ENCODE results near the gene LCN15.
A peak's percentile ranks its signal among the peaks of the same experiment; 100 is the strongest.

The LCN15 gene

DNA sequence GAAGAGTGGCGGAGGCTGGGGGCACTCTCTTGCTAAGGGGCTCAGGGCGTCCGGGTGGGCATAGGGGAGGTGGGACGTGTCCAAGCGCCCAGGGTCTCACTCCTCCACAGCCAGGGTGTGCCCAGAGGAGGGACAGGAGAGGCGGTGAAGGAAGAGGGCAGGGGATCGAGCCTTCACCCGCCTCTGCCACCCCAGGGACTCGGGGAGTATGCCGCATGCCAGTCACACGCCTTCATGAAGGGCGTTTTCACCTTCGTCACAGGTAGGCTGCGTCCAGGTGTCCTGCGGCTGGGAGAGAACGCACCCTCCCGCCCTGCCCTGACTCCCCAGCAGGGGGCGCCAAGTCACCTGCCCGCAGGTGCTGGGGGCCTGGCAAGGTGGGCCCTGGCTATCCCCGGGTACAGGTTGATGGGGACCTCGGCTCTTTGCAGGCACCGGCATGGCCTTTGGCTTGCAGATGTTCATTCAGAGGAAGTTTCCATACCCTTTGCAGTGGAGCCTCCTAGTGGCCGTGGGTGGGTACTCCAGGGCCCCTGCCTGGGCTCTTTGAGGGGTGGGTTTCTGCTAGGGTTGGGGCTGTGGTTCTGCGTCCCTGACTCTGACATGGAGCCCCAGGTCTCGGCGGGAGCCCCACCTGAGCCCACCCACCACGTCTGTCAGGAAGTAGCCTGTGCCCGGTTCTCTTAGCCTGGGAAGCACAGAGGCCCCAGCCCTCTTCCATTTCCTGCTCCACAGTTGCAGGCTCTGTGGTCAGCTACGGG lies 27.4 kb upstream of the LCN15 start:
- peak; percentile 14 for ATAC-seq
- TF ChIP-seq ZFP30 (CRISPR knock-in tag; IDR thresholded peaks at IDR 0.05) (no peak), ARNTL (CRISPR knock-in tag; IDR thresholded peaks at IDR 0.05; ENCODE audit: borderline replicate concordance, low read depth) (no peak), GLIS3 (CRISPR knock-in tag; IDR thresholded peaks at IDR 0.05) (no peak), OSR1 (CRISPR knock-in tag; IDR thresholded peaks at IDR 0.05) (no peak), ESRRG (CRISPR knock-in tag; IDR thresholded peaks at IDR 0.05) (no peak), ZNF70 (CRISPR knock-in tag; IDR thresholded peaks at IDR 0.05) (no peak), TSHZ2 (CRISPR knock-in tag; IDR thresholded peaks at IDR 0.05) (no peak), BACH2 (CRISPR knock-in tag; IDR thresholded peaks at IDR 0.05; ENCODE audit: borderline replicate concordance) (no peak), TCF4 (CRISPR knock-in tag; IDR thresholded peaks at IDR 0.05; ENCODE audit: borderline replicate concordance) (no peak), ZNF565 (CRISPR knock-in tag; conservative IDR thresholded peaks at IDR 0.05; ENCODE audit: low read depth) (no peak), POU6F1 (CRISPR knock-in tag; IDR thresholded peaks at IDR 0.05; ENCODE audit: borderline replicate concordance, low read depth) (no peak), RARB (CRISPR knock-in tag; IDR thresholded peaks at IDR 0.05) (no peak), ISL1 (CRISPR knock-in tag; IDR thresholded peaks at IDR 0.05) (no peak), PPARA (CRISPR knock-in tag; IDR thresholded peaks at IDR 0.05; ENCODE audit: borderline replicate concordance) (no peak), TOX (CRISPR knock-in tag; IDR thresholded peaks at IDR 0.05; ENCODE audit: borderline replicate concordance) (no peak), CSDC2 (CRISPR knock-in tag; IDR thresholded peaks at IDR 0.05) (no peak), ZNF8 (CRISPR knock-in tag; IDR thresholded peaks at IDR 0.05) (no peak)
- TF ChIP-seq, protein P1, sequence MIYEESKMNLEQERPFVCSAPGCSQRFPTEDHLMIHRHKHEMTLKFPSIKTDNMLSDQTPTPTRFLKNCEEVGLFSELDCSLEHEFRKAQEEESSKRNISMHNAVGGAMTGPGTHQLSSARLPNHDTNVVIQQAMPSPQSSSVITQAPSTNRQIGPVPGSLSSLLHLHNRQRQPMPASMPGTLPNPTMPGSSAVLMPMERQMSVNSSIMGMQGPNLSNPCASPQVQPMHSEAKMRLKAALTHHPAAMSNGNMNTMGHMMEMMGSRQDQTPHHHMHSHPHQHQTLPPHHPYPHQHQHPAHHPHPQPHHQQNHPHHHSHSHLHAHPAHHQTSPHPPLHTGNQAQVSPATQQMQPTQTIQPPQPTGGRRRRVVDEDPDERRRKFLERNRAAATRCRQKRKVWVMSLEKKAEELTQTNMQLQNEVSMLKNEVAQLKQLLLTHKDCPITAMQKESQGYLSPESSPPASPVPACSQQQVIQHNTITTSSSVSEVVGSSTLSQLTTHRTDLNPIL (CRISPR knock-in tag; IDR thresholded peaks at IDR 0.05; ENCODE audit: low read depth), result no peak
- TF ChIP-seq, protein P2, sequence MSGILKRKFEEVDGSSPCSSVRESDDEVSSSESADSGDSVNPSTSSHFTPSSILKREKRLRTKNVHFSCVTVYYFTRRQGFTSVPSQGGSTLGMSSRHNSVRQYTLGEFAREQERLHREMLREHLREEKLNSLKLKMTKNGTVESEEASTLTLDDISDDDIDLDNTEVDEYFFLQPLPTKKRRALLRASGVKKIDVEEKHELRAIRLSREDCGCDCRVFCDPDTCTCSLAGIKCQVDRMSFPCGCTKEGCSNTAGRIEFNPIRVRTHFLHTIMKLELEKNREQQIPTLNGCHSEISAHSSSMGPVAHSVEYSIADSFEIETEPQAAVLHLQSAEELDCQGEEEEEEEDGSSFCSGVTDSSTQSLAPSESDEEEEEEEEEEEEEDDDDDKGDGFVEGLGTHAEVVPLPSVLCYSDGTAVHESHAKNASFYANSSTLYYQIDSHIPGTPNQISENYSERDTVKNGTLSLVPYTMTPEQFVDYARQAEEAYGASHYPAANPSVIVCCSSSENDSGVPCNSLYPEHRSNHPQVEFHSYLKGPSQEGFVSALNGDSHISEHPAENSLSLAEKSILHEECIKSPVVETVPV (CRISPR knock-in tag; IDR thresholded peaks at IDR 0.05), result no peak
- TF ChIP-seq, protein P3, sequence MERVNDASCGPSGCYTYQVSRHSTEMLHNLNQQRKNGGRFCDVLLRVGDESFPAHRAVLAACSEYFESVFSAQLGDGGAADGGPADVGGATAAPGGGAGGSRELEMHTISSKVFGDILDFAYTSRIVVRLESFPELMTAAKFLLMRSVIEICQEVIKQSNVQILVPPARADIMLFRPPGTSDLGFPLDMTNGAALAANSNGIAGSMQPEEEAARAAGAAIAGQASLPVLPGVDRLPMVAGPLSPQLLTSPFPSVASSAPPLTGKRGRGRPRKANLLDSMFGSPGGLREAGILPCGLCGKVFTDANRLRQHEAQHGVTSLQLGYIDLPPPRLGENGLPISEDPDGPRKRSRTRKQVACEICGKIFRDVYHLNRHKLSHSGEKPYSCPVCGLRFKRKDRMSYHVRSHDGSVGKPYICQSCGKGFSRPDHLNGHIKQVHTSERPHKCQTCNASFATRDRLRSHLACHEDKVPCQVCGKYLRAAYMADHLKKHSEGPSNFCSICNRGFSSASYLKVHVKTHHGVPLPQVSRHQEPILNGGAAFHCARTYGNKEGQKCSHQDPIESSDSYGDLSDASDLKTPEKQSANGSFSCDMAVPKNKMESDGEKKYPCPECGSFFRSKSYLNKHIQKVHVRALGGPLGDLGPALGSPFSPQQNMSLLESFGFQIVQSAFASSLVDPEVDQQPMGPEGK (CRISPR knock-in tag; IDR thresholded peaks at IDR 0.05; ENCODE audit: borderline replicate concordance), result no peak

DNA sequence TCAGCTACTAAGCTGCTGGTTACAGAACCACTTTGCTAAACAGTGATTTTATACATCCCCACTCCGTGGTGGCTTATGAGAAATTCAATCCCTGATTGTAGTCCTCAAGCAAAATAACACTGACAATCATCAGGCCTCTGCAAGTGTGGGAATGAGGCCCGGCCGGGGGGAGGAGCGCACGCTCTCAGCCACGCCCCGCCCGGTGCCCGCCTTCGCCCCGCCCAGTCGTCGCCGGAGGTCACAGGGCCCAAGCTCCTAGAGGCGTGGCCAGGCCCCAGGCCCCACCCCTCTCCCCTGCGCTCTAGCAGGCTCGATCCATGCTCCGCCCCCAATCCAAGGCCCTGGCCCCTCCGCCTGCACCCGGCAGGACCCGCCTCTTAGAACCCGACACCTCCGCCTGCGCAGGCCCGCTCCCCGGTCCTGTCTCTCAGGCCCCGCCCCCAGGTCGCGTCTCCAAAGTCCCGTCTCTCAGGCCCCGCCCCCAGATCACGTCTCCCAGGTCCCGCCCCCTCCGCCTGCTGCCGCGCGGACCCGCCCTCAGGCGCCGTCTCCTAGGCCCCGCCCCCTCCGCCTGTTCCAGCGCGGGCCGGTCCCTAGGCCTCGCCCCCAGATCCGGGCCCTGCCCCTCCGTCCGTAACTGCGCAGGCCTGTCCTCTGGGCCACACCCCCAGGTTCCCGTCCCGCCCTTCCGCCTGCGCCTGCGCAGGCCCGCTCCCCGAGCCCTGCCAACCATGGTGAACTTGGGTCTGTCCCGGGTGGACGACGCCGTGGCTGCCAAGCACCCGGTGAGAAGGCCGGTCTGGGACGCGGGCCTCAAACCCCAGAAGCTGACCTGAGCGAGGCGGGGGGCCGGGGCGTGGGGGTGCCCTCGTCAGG lies 26.6 kb upstream of the LCN15 start, which contains the start of gene TMEM141:
TSS of gene TMEM141 (plus strand) at position 705 of the 876 bp plus-strand sequence. CDS start at position 732, 27 bp downstream.
- TF ChIP-seq TSHZ2 (CRISPR knock-in tag; IDR thresholded peaks at IDR 0.05) (no peak), OSR1 (CRISPR knock-in tag; IDR thresholded peaks at IDR 0.05) (no peak), CSDC2 (CRISPR knock-in tag; IDR thresholded peaks at IDR 0.05) (no peak), TOX (CRISPR knock-in tag; IDR thresholded peaks at IDR 0.05; ENCODE audit: borderline replicate concordance) (no peak)
- ATAC-seq, result peak; percentile 93

Measured in SK-N-SH treated with all-trans-retinoic acid at 6 μM for 48 hours (cell line).